NCI-H2227 treated with DMSO at 0.1 percent for 48 hours (cell line): ENCODE data around the gene ANKLE1.
"Not testable (repeated sequence)": the region's sequence is repeated elsewhere in the genome, so short reads cannot be mapped to it uniquely, and the experiment has no call there.

ENCODE experiments used
- DNase-seq: peaks from one replicate; lab custom pipeline; 2025; lab: John Stamatoyannopoulos, UW

Gene ANKLE1

GRCh38 chr19:17282488-17283125 lies 906 bp downstream of the ANKLE1 start:
- DNase-seq: peak; percentile 31

GRCh38 chr19:17283504-17283996 lies 1.8 kb downstream of the ANKLE1 start:
- no peak for DNase-seq

- no peak for DNase-seq
These were observed 3.9 kb downstream of the ANKLE1 start for GRCh38 chr19:17285415-17286135.

GRCh38 chr19:17286263-17286662 lies 4.6 kb downstream of the ANKLE1 start:
- DNase-seq: no peak

- DNase-seq: no peak
These were observed 5.1 kb downstream of the ANKLE1 start for GRCh38 chr19:17286752-17287151.

GRCh38 chr19:17289489-17289888 lies 7.8 kb downstream of the ANKLE1 start:
- DNase-seq: peak; percentile 5

- no peak for DNase-seq
These were observed 10.8 kb downstream of the ANKLE1 start for GRCh38 chr19:17292301-17293074.

GRCh38 chr19:17293605-17294004 lies 11.9 kb downstream of the ANKLE1 start:
- DNase-seq: no peak

GRCh38 chr19:17294051-17294891 lies 12.6 kb downstream of the ANKLE1 start:
- no peak for DNase-seq

- not testable (repeated sequence) for DNase-seq
These were observed 13.8 kb downstream of the ANKLE1 start for GRCh38 chr19:17295551-17295950.

- DNase-seq: no peak
These were observed 14.6 kb downstream of the ANKLE1 start for GRCh38 chr19:17296273-17296672.

GRCh38 chr19:17296976-17297375 lies 15.3 kb downstream of the ANKLE1 start:
- no peak for DNase-seq

- no peak for DNase-seq
These were observed 19.4 kb downstream of the ANKLE1 start for GRCh38 chr19:17300992-17301619.

GRCh38 chr19:17302391-17303166 lies 20.9 kb downstream of the ANKLE1 start:
- DNase-seq: no peak

GRCh38 chr19:17303167-17303939 lies 21.7 kb downstream of the ANKLE1 start, which contains the start of gene ABHD8:
Gene ABHD8 (minus strand): TSS chr19:17303425. CDS start chr19:17301616, 1,809 bp downstream.
- peak; percentile 76 for DNase-seq

GRCh38 chr19:17303940-17304267 lies 22.2 kb downstream of the ANKLE1 start:
- DNase-seq: no peak

- DNase-seq: no peak
These were observed 22.9 kb downstream of the ANKLE1 start for GRCh38 chr19:17304386-17305215.

GRCh38 chr19:17305216-17305516 lies 23.5 kb downstream of the ANKLE1 start:
- no peak for DNase-seq
